DND-41 (cell line): ENCODE results near the gene POLR3B.
"Not testable (repeated sequence)": the region's sequence is repeated elsewhere in the genome, so short reads cannot be mapped to it uniquely, and the experiment has no call there.

Experiments
- ATAC-seq: fragments of 200-7000 bp; cut with Tn5 transposase; 3 replicates; pipeline ENCODE4 v1.9.1; 2021; ENCODE audit warnings: low read depth; ENCODE audit not compliant: insufficient read depth
- DNase-seq: peaks from one replicate; pipeline ENCODE4 v3.0.0-alpha.2; 2020
- H2AFZ ChIP-seq: 2 replicates; pipeline ENCODE4 v1.6.0; 2012; ENCODE audit warnings: low read depth, low read length
- H3K27ac ChIP-seq: 2 replicates; pipeline ENCODE4 v1.5.1; 2012; ENCODE audit warnings: low read length, inconsistent platforms
- H3K27me3 ChIP-seq: fragments of 200-600 bp; sonication (generic); 2 replicates; pipeline ENCODE4 v1.6.0; 2012; ENCODE audit warnings: low read length, mild to moderate bottlenecking, inconsistent platforms; ENCODE audit not compliant: insufficient read depth, poor library complexity
- H3K36me3 ChIP-seq: 2 replicates; pipeline ENCODE4 v1.5.1; 2012; ENCODE audit warnings: low read length, inconsistent platforms; ENCODE audit not compliant: insufficient read depth
- H3K4me1 ChIP-seq: 2 replicates; pipeline ENCODE4 v1.5.1; 2012; ENCODE audit warnings: mild to moderate bottlenecking, low read length; ENCODE audit not compliant: insufficient read depth
- H3K4me2 ChIP-seq: 2 replicates; pipeline ENCODE4 v1.6.0; 2012; ENCODE audit warnings: mild to moderate bottlenecking, moderate library complexity, low read length, inconsistent platforms; ENCODE audit not compliant: insufficient read depth
- H3K4me3 ChIP-seq, 2 experiments: fragments of 200-600 bp in 1 of 2; shearing (Covaris generic) in 1 of 2; 2 replicates each; pipeline ENCODE4 v1.5.1; 2012 to 2016; ENCODE audit warnings: inconsistent platforms in 2 of 2, low read length in 2 of 2, mild to moderate bottlenecking in 2 of 2, low read depth in 1 of 2, moderate library complexity in 1 of 2
- H3K79me2 ChIP-seq: 2 replicates; pipeline ENCODE4 v1.6.0; 2012; ENCODE audit warnings: low read length, inconsistent platforms; ENCODE audit not compliant: insufficient read depth
- H3K9ac ChIP-seq: 2 replicates; pipeline ENCODE4 v1.6.0; 2012; ENCODE audit warnings: low read depth, mild to moderate bottlenecking, inconsistent platforms, low read length, moderate library complexity
- H3K9me3 ChIP-seq: 2 replicates; pipeline ENCODE4 v1.5.1; 2012; ENCODE audit warnings: low read length, moderate library complexity, mild to moderate bottlenecking, inconsistent platforms; ENCODE audit not compliant: insufficient read depth, severe bottlenecking
- H4K20me1 ChIP-seq: 2 replicates; pipeline ENCODE4 v1.6.0; 2012; ENCODE audit warnings: low read length; ENCODE audit not compliant: insufficient read depth
- CTCF ChIP-seq: IDR thresholded peaks from 2 replicates; pipeline ENCODE4 v1.5.1; 2012; ENCODE audit warnings: borderline replicate concordance, low read length, moderate library complexity, mild to moderate bottlenecking; ENCODE audit not compliant: poor library complexity, severe bottlenecking; ENCODE audit errors: extremely low read depth
- EZH2 ChIP-seq: IDR thresholded peaks from 3 replicates; pipeline ENCODE4 v1.6.1; 2012; ENCODE audit warnings: borderline replicate concordance, low read depth, mild to moderate bottlenecking, moderate library complexity, low read length, inconsistent platforms; ENCODE audit not compliant: severe bottlenecking

Gene POLR3B

GRCh38 chr12:106309671-106310505 lies 47.7 kb upstream of the POLR3B start:
- Histone ChIP-seq H3K36me3 (no peaks in the 10 kb centered on the region), H3K4me1 (no peaks in the 10 kb centered on the region), H3K4me3 (no peak overlapping the region), H4K20me1 (no peaks in the 10 kb centered on the region), H3K79me2 (no peaks in the 10 kb centered on the region), H3K9me3 (no peaks in the 10 kb centered on the region), H3K27me3 (no peaks in the 10 kb centered on the region), H3K27ac (no peak overlapping the region), H3K9ac (no peak overlapping the region), H3K4me2 (no peak overlapping the region), H2AFZ (no peak overlapping the region)
- ATAC-seq (no peak), DNase-seq (no peak)
- no peak for TF ChIP-seq CTCF
- no peak for TF ChIP-seq EZH2

GRCh38 chr12:106310687-106311086 lies 46.9 kb upstream of the POLR3B start:
- Histone ChIP-seq H3K27me3 (no peaks in the 10 kb centered on the region), H4K20me1 (no peaks in the 10 kb centered on the region), H3K79me2 (no peaks in the 10 kb centered on the region), H3K9me3 (no peaks in the 10 kb centered on the region), H3K27ac (no peak overlapping the region), H3K36me3 (no peaks in the 10 kb centered on the region), H3K9ac (no peak overlapping the region), H3K4me1 (no peaks in the 10 kb centered on the region), H3K4me2 (no peak overlapping the region), H2AFZ (no peak overlapping the region), H3K4me3 (no peak overlapping the region)
- DNase-seq (no peak), ATAC-seq (no peak)
- TF ChIP-seq EZH2: no peak
- no peak for TF ChIP-seq CTCF

GRCh38 chr12:106311139-106311538 lies 46.4 kb upstream of the POLR3B start:
- Histone ChIP-seq H3K9me3 (no peaks in the 10 kb centered on the region), H4K20me1 (no peaks in the 10 kb centered on the region), H3K4me3 (no peak overlapping the region), H2AFZ (no peak overlapping the region), H3K9ac (no peak overlapping the region), H3K27ac (no peak overlapping the region), H3K4me1 (no peaks in the 10 kb centered on the region), H3K79me2 (no peaks in the 10 kb centered on the region), H3K27me3 (no peaks in the 10 kb centered on the region), H3K4me2 (no peak overlapping the region), H3K36me3 (no peaks in the 10 kb centered on the region)
- TF ChIP-seq EZH2 (no peak), CTCF (no peak)
- DNase-seq (no peak), ATAC-seq (no peak)

- not testable (repeated sequence) for H3K4me1 ChIP-seq, H3K9me3 ChIP-seq, DNase-seq, H3K36me3 ChIP-seq, H3K4me2 ChIP-seq, H3K79me2 ChIP-seq, H3K27me3 ChIP-seq, ATAC-seq, H3K27ac ChIP-seq, H2AFZ ChIP-seq, H3K4me3 ChIP-seq, H4K20me1 ChIP-seq, H3K9ac ChIP-seq
These were observed 44.1 kb upstream of the POLR3B start for GRCh38 chr12:106313413-106313812.
